ENCODE data around the gene HOXA3. TPM values are rescaled to one million over a fixed set of nuclear protein-coding genes. Genes with fewer than 3 reads are reported as not detected.

HOXA3 gene
- total and polyA plus RNA-seq, 4 donors: 1.9 to 10.7 (median 6.3) TPM

GRCh38 chr7:27123477-27124053 lies 28.8 kb downstream of the HOXA3 start:
- Histone ChIP-seq H3K36me3 (ENCODE audit: control insufficient read depth in 4 of 4, insufficient read depth in 4 of 4, low read length in 4 of 4) (peaks cover 0 to 17% (median 1%) of the 10 kb centered on the region in 4 donors), H3K27ac (ENCODE audit: low read depth in 1 of 2, low read length in 1 of 2) (peak overlapping the region in 1 of 2 donors; percentile 95), H3K9me3 (ENCODE audit: control insufficient read depth in 4 of 4, insufficient read depth in 3 of 4, low read length in 3 of 4) (peaks cover 0 to 2% (median 0%) of the 10 kb centered on the region in 4 donors), H3K27me3 (ENCODE audit: control insufficient read depth in 3 of 3, insufficient read depth in 3 of 3, low read length in 2 of 3) (peaks cover 0 to 77% (median 2%) of the 10 kb centered on the region in 3 donors), H3K4me3 (peak overlapping the region; percentile 18), H3K4me1 (ENCODE audit: control insufficient read depth in 5 of 5, insufficient read depth in 5 of 5, low read length in 5 of 5) (peaks cover 0 to 93% (median 3%) of the 10 kb centered on the region in 5 donors), H3K9ac (ENCODE audit: insufficient read depth in 1 of 2, low read length in 2 of 2) (peak overlapping the region; percentile 73 to 83)
- TF ChIP-seq CTCF (IDR thresholded peaks at IDR 0.05; ENCODE audit: control extremely low read depth, extremely low read depth): no peak
- DNase-seq (no peak), ATAC-seq (ENCODE audit: insufficient read depth, low FRiP score) (no peak)
- 45 to 65% methylated on average over 26 of the region's 26 CpGs for WGBS, 2 donors

GRCh38 chr7:27123007-27123476 lies 29.3 kb downstream of the HOXA3 start:
- Histone ChIP-seq H3K27me3 (ENCODE audit: control insufficient read depth in 3 of 3, insufficient read depth in 3 of 3, low read length in 2 of 3) (peaks cover 0 to 74% (median 2%) of the 10 kb centered on the region in 3 donors), H3K36me3 (ENCODE audit: control insufficient read depth in 4 of 4, insufficient read depth in 4 of 4, low read length in 4 of 4) (peaks cover 0 to 22% (median 1%) of the 10 kb centered on the region in 4 donors), H3K4me3 (peak overlapping the region; percentile 18), H3K4me1 (ENCODE audit: control insufficient read depth in 5 of 5, insufficient read depth in 5 of 5, low read length in 5 of 5) (peaks cover 0 to 93% (median 3%) of the 10 kb centered on the region in 5 donors), H3K9me3 (ENCODE audit: control insufficient read depth in 4 of 4, insufficient read depth in 3 of 4, low read length in 3 of 4) (peaks cover 0 to 2% (median 0%) of the 10 kb centered on the region in 4 donors), H3K9ac (ENCODE audit: insufficient read depth in 1 of 2, low read length in 2 of 2) (peak overlapping the region; percentile 73 to 83), H3K27ac (ENCODE audit: low read depth in 1 of 2, low read length in 1 of 2) (peak overlapping the region in 1 of 2 donors; percentile 95)
- DNase-seq: peak in 2 of 3 donors; percentile 48 to 70
- TF ChIP-seq CTCF (IDR thresholded peaks at IDR 0.05; ENCODE audit: control extremely low read depth, extremely low read depth): no peak
- 28 to 48% methylated on average over 14 of the region's 14 CpGs for WGBS, 2 donors
- ATAC-seq (ENCODE audit: insufficient read depth, low FRiP score): no peak

DNA sequence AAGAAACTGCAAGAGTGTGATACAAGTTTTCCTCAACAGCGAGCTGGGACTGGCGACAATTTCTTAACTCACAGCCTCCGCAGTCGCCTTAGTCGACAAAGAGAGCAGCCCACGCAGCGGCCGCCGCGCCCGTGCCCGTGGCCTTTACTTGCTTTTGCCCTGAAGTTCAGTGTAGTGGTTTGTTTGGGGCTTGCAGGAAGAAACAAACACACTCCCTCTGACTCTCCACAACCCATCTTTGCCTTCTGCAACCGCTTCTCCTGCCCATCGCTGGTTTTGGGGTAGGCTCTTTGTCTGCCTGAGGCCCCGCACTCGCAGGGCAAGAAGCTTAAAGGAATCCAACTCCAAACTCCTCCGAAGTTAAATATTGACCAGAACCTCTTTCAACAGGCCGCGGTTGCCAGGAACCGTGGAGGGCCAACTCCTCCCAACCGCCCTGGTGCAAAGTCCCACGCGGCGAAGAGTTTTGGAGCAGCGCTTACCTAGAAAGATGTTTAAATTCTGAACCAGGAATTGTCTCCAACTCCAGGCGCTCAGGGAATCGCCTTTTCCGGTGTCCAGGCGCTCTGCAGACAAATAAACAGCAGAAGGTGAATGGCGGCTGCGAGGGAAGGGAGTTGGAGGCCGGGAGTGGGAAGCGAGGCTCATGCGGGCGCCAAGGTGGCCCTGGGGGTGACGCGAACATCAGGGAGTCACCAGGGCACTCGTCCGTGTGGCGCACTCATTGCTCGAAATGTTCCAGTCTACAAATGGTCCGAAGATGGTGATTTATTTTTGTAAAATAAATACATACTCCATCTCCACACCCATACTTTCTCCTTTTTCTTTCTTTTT lies 30.1 kb downstream of the HOXA3 start:
- H3K4me3 ChIP-seq: peak overlapping the region; percentile 15
- peak overlapping the region in 1 of 2 donors; percentile 86 for H3K27ac ChIP-seq (ENCODE audit: low read depth in 1 of 2, low read length in 1 of 2)
- 41 to 73% methylated on average over 42 of the region's 42 CpGs for WGBS, 2 donors
- peaks cover 0 to 90% (median 1%) of the 10 kb centered on the region in 5 donors for H3K4me1 ChIP-seq (ENCODE audit: control insufficient read depth in 5 of 5, insufficient read depth in 5 of 5, low read length in 5 of 5)
- no peak for TF ChIP-seq CTCF (IDR thresholded peaks at IDR 0.05; ENCODE audit: control extremely low read depth, extremely low read depth)
- H3K27me3 ChIP-seq (ENCODE audit: control insufficient read depth in 3 of 3, insufficient read depth in 3 of 3, low read length in 2 of 3): peaks cover 0 to 70% (median 2%) of the 10 kb centered on the region in 3 donors
- peak overlapping the region; percentile 73 to 83 for H3K9ac ChIP-seq (ENCODE audit: insufficient read depth in 1 of 2, low read length in 2 of 2)
- peak in 2 of 3 donors; percentile 50 to 65 for DNase-seq
- no peak for ATAC-seq (ENCODE audit: insufficient read depth, low FRiP score)
- peaks cover 0 to 2% (median 0%) of the 10 kb centered on the region in 4 donors for H3K9me3 ChIP-seq (ENCODE audit: control insufficient read depth in 4 of 4, insufficient read depth in 3 of 4, low read length in 3 of 4)
- peaks cover 0 to 28% (median 1%) of the 10 kb centered on the region in 4 donors for H3K36me3 ChIP-seq (ENCODE audit: control insufficient read depth in 4 of 4, insufficient read depth in 4 of 4, low read length in 4 of 4)

Data from lung (tissue), 12 donors.